PC-3 (cell line): ENCODE measurements around the gene RRM2. TPM values are rescaled to one million over a fixed set of nuclear protein-coding genes. Genes with fewer than 3 reads are reported as not detected.
"Not testable (repeated sequence)": the region's sequence is repeated elsewhere in the genome, so short reads cannot be mapped to it uniquely, and the experiment has no call there.

Experiments
- ATAC-seq: fragments of 200-7000 bp; cut with Tn5 transposase; 2 replicates; pipeline ENCODE4 v1.9.1; 2020; ENCODE audit warnings: mild to moderate bottlenecking, moderate library complexity
- BruUV-seq: library from RNA; stranded (reverse); fragments of 400-500 nt; replicated peaks from 2 replicates; lab custom pipeline; 2021; lab: Mats Ljungman, UMichigan
- CTCF ChIA-PET: fragments of 300-600 bp; sonication (Branson Sonifier 250); formaldehyde crosslinking; loops from one replicate; lab custom pipeline; 2022; ENCODE audit warnings: antibody characterized with exemption; lab: Charles Lee
- POLR2A ChIA-PET: fragments of 300-600 bp; sonication (Branson Sonifier 250); formaldehyde crosslinking; loops from one replicate; lab custom pipeline; 2022; ENCODE audit warnings: antibody characterized with exemption; ENCODE audit not compliant: unreplicated experiment; lab: Charles Lee
- DNase-seq: peaks from one replicate; pipeline ENCODE4 v3.0.0-alpha.2; 2015
- H2AFZ ChIP-seq: fragments of 300-600 bp; sonication (generic); 2 replicates; pipeline ENCODE4 v1.6.0; 2016; ENCODE audit warnings: antibody characterized with exemption, low read length
- H3F3A ChIP-seq: fragments of 300-600 bp; sonication (generic); one replicate; pipeline ENCODE4 v1.6.0; 2017; ENCODE audit warnings: antibody characterized with exemption, low read length, control low read depth, mild to moderate bottlenecking; ENCODE audit not compliant: unreplicated experiment
- H3K27ac ChIP-seq: fragments of 300-600 bp; sonication (generic); 2 replicates; pipeline ENCODE4 v1.5.1; 2016; ENCODE audit warnings: mild to moderate bottlenecking, low read length
- H3K27me3 ChIP-seq: fragments of 300-600 bp; sonication (generic); 2 replicates; pipeline ENCODE4 v1.6.1; 2016; ENCODE audit warnings: low read length, mixed read lengths
- H3K36me3 ChIP-seq: fragments of 300-600 bp; sonication (generic); 2 replicates; pipeline ENCODE4 v1.6.1; 2016; ENCODE audit warnings: low read depth, mixed run types, low read length, mixed read lengths
- H3K4me1 ChIP-seq: fragments of 300-600 bp; sonication (generic); 2 replicates; pipeline ENCODE4 v1.5.1; 2016; ENCODE audit warnings: low read length; ENCODE audit not compliant: insufficient read depth
- H3K4me2 ChIP-seq: fragments of 300-600 bp; sonication (generic); 2 replicates; pipeline ENCODE4 v1.6.0; 2016; ENCODE audit warnings: low read length
- H3K4me3 ChIP-seq: fragments of 300-600 bp; sonication (generic); 2 replicates; pipeline ENCODE4 v1.5.1; 2016; ENCODE audit warnings: mild to moderate bottlenecking, low read length, mixed read lengths
- H3K79me2 ChIP-seq: fragments of 300-600 bp; sonication (generic); 2 replicates; pipeline ENCODE4 v1.6.1; 2017; ENCODE audit warnings: low read length, mixed read lengths
- H3K9ac ChIP-seq: fragments of 300-600 bp; sonication (generic); 2 replicates; pipeline ENCODE4 v1.6.0; 2016; ENCODE audit warnings: mild to moderate bottlenecking, low read length
- H3K9me2 ChIP-seq: fragments of 300-600 bp; sonication (generic); replicated peaks from 2 replicates; pipeline ENCODE4 v1.6.1; 2016; ENCODE audit warnings: mixed run types, low read length, mixed read lengths
- H3K9me3 ChIP-seq: fragments of 300-600 bp; sonication (generic); 2 replicates; pipeline ENCODE4 v1.6.1; 2016; ENCODE audit warnings: low read length, mixed read lengths
- H4K20me1 ChIP-seq: fragments of 300-600 bp; sonication (generic); 2 replicates; pipeline ENCODE4 v1.6.1; 2016; ENCODE audit warnings: low read length, mixed read lengths
- CTCF ChIP-seq: fragments of 300-600 bp; sonication (generic); conservative IDR thresholded peaks from 2 replicates; pipeline ENCODE4 v1.5.1; 2017; ENCODE audit warnings: antibody characterized with exemption, low read depth, mild to moderate bottlenecking, low read length
- EZH2 ChIP-seq: fragments of 300-600 bp; sonication (generic); IDR thresholded peaks from one replicate; pipeline ENCODE4 v1.6.1; 2017; ENCODE audit warnings: antibody characterized with exemption, mild to moderate bottlenecking, low read length; ENCODE audit not compliant: unreplicated experiment
- EZH2phosphoT487 ChIP-seq: fragments of 300-600 bp; sonication (generic); IDR thresholded peaks from 2 replicates; pipeline ENCODE4 v1.6.1; 2018; ENCODE audit warnings: mild to moderate bottlenecking, antibody characterized with exemption, low read length, borderline replicate concordance
- intact Hi-C: fragments of 100-400 bp; cut with micrococcal nuclease; formaldehyde crosslinking; loops from 2 replicates; pipeline ENCODE4 v1.9.0; 2023
- total RNA-seq: library from RNA; depleted of rRNA; stranded (reverse); fragments of >200 nt; gene quantifications from 2 replicates; pipeline ENCODE4 v1.2.3, GENCODE V29; 2014

The RRM2 gene
- total RNA-seq, 1 experiment from 2014 or later: 282 TPM

DNA sequence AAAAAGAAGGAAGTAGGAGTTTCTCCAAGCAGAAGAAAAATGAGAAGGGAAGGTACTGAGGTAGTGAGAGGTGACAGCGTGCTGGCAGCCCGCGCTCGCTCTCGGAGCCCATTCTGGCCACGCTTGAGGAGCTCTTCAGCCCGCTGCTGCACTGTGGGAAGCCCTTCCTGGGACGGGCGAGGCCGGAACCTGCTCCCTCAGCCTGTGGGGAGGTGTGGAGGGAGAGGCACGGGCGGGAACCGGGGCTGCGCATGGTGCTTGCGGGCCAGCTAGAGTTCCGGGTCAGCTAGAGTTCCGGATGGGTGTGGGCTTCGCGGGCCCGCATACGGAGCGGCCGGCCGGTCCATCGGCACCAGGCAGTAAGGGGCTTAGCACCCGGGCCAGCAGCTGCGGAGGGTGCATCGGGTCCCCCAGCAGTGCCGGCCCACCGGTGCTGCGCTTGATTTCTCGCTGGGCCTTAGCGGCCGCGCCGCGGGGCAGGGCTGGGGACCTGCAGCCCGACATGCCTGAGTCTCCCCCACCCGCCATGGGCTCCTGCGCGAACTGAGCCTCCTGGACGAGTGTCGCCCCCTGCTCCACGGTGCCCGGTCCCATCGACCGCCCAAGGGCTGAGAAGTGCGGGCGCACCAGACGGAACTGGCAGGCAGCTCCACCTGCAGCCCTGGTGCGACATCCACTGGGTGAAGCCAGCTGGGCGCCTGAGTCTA is 31.2 kb upstream of the RRM2 start:
- Histone ChIP-seq H3K9me2 (no peaks in the 10 kb centered on the region), H3K79me2 (no peaks in the 10 kb centered on the region), H3K9me3 (no peaks in the 10 kb centered on the region), H3K9ac (no peak overlapping the region), H3K27me3 (no peaks in the 10 kb centered on the region), H3K4me3 (no peak overlapping the region), H3K4me2 (no peak overlapping the region), H3K27ac (no peak overlapping the region), H3K4me1 (no peaks in the 10 kb centered on the region), H3F3A (no peaks in the 10 kb centered on the region), H2AFZ (no peak overlapping the region), H4K20me1 (no peaks in the 10 kb centered on the region), H3K36me3 (no peaks in the 10 kb centered on the region)
- BruUV-seq: no TSS peak
- TF ChIP-seq CTCF (no peak), EZH2phosphoT487 (no peak), EZH2 (no peak)
- CTCF ChIA-PET: interaction anchor here (0.7 kb wide), 1 partner anchor 17 kb away, joined by 3 read pairs; no protein-coding TSS in a partner anchor
- intact Hi-C loops: no loop called here
- no peak for DNase-seq
- POLR2A ChIA-PET: interaction anchor here (0.6 kb wide), 1 partner anchor 97 kb away, joined by 3 read pairs; no protein-coding TSS in a partner anchor
- no peak for ATAC-seq

- H3K4me1 ChIP-seq, H3K79me2 ChIP-seq, H3K9me2 ChIP-seq, H2AFZ ChIP-seq, intact Hi-C loops, BruUV-seq, H3K27me3 ChIP-seq, DNase-seq, H3K4me2 ChIP-seq, H3F3A ChIP-seq, H3K27ac ChIP-seq, H3K9me3 ChIP-seq, H3K9ac ChIP-seq, H3K36me3 ChIP-seq, ATAC-seq, H4K20me1 ChIP-seq, H3K4me3 ChIP-seq: not testable (repeated sequence)
- ChIA-PET POLR2A (interaction anchor here (0.6 kb wide), 1 partner anchor 96 kb away, joined by 3 read pairs; no protein-coding TSS in a partner anchor), CTCF (interaction anchor here (0.7 kb wide), 1 partner anchor 18 kb away, joined by 3 read pairs; no protein-coding TSS in a partner anchor)
These were observed 30.7 kb upstream of the RRM2 start for GRCh38 chr2:10091889-10092244.

GRCh38 chr2:10094271-10094814 is 28.2 kb upstream of the RRM2 start:
- no TSS peak for BruUV-seq
- no peaks in the 10 kb centered on the region for H3F3A ChIP-seq
- ATAC-seq (no peak), DNase-seq (no peak)
- POLR2A ChIA-PET: no interaction called here
- H3K4me2 ChIP-seq: no peak overlapping the region
- H3K27ac ChIP-seq: no peak overlapping the region
- H3K4me1 ChIP-seq: no peaks in the 10 kb centered on the region
- no peaks in the 10 kb centered on the region for H3K9me3 ChIP-seq
- H3K79me2 ChIP-seq: no peaks in the 10 kb centered on the region
- H2AFZ ChIP-seq: no peak overlapping the region
- no peaks in the 10 kb centered on the region for H3K9me2 ChIP-seq
- no peaks in the 10 kb centered on the region for H3K36me3 ChIP-seq
- intact Hi-C loops: no loop called here
- CTCF ChIA-PET: no interaction called here
- no peak overlapping the region for H3K4me3 ChIP-seq
- no peak overlapping the region for H3K9ac ChIP-seq
- TF ChIP-seq EZH2: no peak
- TF ChIP-seq EZH2phosphoT487: no peak
- TF ChIP-seq CTCF: no peak
- H3K27me3 ChIP-seq: no peaks in the 10 kb centered on the region
- H4K20me1 ChIP-seq: no peaks in the 10 kb centered on the region
